CD4-positive, CD25-positive, alpha-beta regulatory T cell (primary cell): Measurements from ENCODE around the gene VAMP3. TPM values are rescaled to one million over a fixed set of nuclear protein-coding genes. Genes with fewer than 3 reads are reported as not detected.

Experiments used
- ATAC-seq, 2 donors: fragments of 150-1000 bp; cut with Tn5 transposase; one replicate each; pipeline ENCODE4 v1.10.0; 2021; ENCODE audit warnings: low read depth in 2 of 2, moderate number of reproducible peaks in 2 of 2, moderate library complexity in 1 of 2
- DNase-seq, 3 donors: peaks; one replicate each; pipeline versions ENCODE4 v3.0.0 to v3.0.0-alpha.2; 2012 to 2022; ENCODE audit warnings: mixed read lengths in 1 of 3
- H3K27ac ChIP-seq: one replicate; pipeline ENCODE4 v1.7.0; 2013; ENCODE audit warnings: mild to moderate bottlenecking, low read length; ENCODE audit not compliant: insufficient read depth, poor library complexity, severe bottlenecking
- H3K27me3 ChIP-seq: one replicate; pipeline ENCODE4 v1.7.0; 2013; ENCODE audit warnings: low read length; ENCODE audit not compliant: control insufficient read depth, insufficient read depth
- H3K36me3 ChIP-seq: one replicate; pipeline ENCODE4 v1.7.0; 2013; ENCODE audit warnings: mild to moderate bottlenecking, low read length, moderate library complexity; ENCODE audit not compliant: control insufficient read depth, insufficient read depth
- H3K4me1 ChIP-seq: 2 replicates; pipeline ENCODE4 v1.7.0; 2013; ENCODE audit warnings: mild to moderate bottlenecking, low read length; ENCODE audit not compliant: insufficient read depth, control insufficient read depth, poor library complexity, severe bottlenecking
- H3K4me3 ChIP-seq: one replicate; pipeline ENCODE4 v1.7.0; 2013; ENCODE audit warnings: low read depth, mild to moderate bottlenecking, low read length, moderate library complexity
- H3K9me3 ChIP-seq, 2 experiments: 1 replicate in 1 of 2; 2 replicates in 1 of 2; pipeline ENCODE4 v1.7.0; 2013; ENCODE audit warnings: low read length in 2 of 2, mild to moderate bottlenecking in 1 of 2, moderate library complexity in 1 of 2; ENCODE audit not compliant: control insufficient read depth in 2 of 2
- H3K27ac Mint-ChIP-seq, 3 donors: one replicate each; pipeline ENCODE4 v1.8.0; 2020 to 2022; ENCODE audit warnings: mild to moderate bottlenecking in 3 of 3, mixed read lengths in 3 of 3, moderate library complexity in 2 of 3
- H3K27me3 Mint-ChIP-seq: one replicate; pipeline ENCODE4 v1.8.0; 2022; ENCODE audit warnings: mild to moderate bottlenecking, mixed read lengths
- H3K36me3 Mint-ChIP-seq: one replicate; pipeline ENCODE4 v1.8.0; 2020; ENCODE audit warnings: mixed read lengths
- H3K4me1 Mint-ChIP-seq, 4 donors: one replicate each; pipeline ENCODE4 v1.8.0; 2020 to 2022; ENCODE audit warnings: mixed read lengths in 4 of 4, mild to moderate bottlenecking in 1 of 4
- H3K4me3 Mint-ChIP-seq, 4 donors: one replicate each; pipeline ENCODE4 v1.8.0; 2020 to 2022; ENCODE audit warnings: mild to moderate bottlenecking in 4 of 4, mixed read lengths in 4 of 4, moderate library complexity in 3 of 4
- H3K9me3 Mint-ChIP-seq, 7 donors: one replicate each; pipeline ENCODE4 v1.8.0; 2020 to 2022; ENCODE audit warnings: mixed read lengths in 7 of 7, mild to moderate bottlenecking in 3 of 7, moderate library complexity in 2 of 7
- polyA plus RNA-seq, 4 donors: library from polyadenylated mRNA; unstranded; fragments of 300-500 nt; fragmentation: Illumina TruSeq; gene quantifications; one replicate each; pipeline ENCODE4 v1.2.3, GENCODE V29; 2021
- total RNA-seq: library from RNA; stranded (reverse); gene quantifications from one replicate; pipeline ENCODE4 v1.2.3, GENCODE V29; 2022

VAMP3 gene
- total and polyA plus RNA-seq, 5 donors from 2014 or later = 44.8 to 66.1 (median 51.0) TPM

GRCh38 chr1:7752512-7753417 lies 18.3 kb upstream of the VAMP3 start:
- H3K27ac ChIP-seq = no peak overlapping the region
- Mint-ChIP-seq H3K4me3 (peak overlapping the region; percentile 17 to 90 (median 78)), H3K27me3 (peaks cover 15% of the 10 kb centered on the region), H3K36me3 (no peaks in the 10 kb centered on the region), H3K4me1 (peaks cover 14 to 43% (median 30%) of the 10 kb centered on the region in 4 donors), H3K9me3 (no peaks in the 10 kb centered on the region), H3K27ac (peak overlapping the region in 2 of 3 donors; percentile 59)
- H3K4me1 ChIP-seq = peaks cover 42% of the 10 kb centered on the region
- no peaks in the 10 kb centered on the region for H3K36me3 ChIP-seq
- no peaks in the 10 kb centered on the region for H3K9me3 ChIP-seq
- H3K4me3 ChIP-seq = peak overlapping the region; percentile 52
- H3K27me3 ChIP-seq = peaks cover 5% of the 10 kb centered on the region
- DNase-seq = peak; percentile 39 to 59 (median 51)
- peak in 1 of 2 donors; percentile 37 for ATAC-seq

DNA sequence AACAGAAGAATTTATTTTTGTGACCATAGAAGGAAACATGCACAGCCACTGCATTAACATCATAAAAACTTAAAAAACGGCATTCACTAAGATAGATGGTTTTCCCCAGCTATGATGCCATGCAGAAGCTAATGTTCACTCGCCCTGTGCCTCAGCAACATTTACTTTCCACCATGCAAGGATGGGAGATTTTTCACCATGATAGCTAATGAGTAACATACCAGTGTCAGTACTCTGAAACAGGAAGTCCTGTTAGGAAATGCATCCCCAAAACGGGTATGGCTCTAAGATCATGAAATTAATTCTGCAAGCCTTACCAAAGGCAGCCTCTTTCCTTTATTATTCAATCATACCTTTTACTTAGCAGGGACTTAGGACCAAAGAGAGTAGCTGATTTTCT lies 17.5 kb upstream of the VAMP3 start:
- peaks cover 33% of the 10 kb centered on the region for H3K4me1 ChIP-seq
- H3K27me3 ChIP-seq = peaks cover 5% of the 10 kb centered on the region
- H3K36me3 ChIP-seq = no peaks in the 10 kb centered on the region
- H3K4me3 Mint-ChIP-seq = no peak overlapping the region
- H3K27me3 Mint-ChIP-seq = peaks cover 15% of the 10 kb centered on the region
- H3K4me1 Mint-ChIP-seq = peaks cover 11 to 38% (median 29%) of the 10 kb centered on the region in 4 donors
- no peak overlapping the region for H3K4me3 ChIP-seq
- H3K27ac Mint-ChIP-seq = no peak overlapping the region
- no peaks in the 10 kb centered on the region for H3K9me3 ChIP-seq
- no peak overlapping the region for H3K27ac ChIP-seq
- DNase-seq (no peak), ATAC-seq (no peak)
- no peaks in the 10 kb centered on the region for H3K36me3 Mint-ChIP-seq
- no peaks in the 10 kb centered on the region for H3K9me3 Mint-ChIP-seq

DNA sequence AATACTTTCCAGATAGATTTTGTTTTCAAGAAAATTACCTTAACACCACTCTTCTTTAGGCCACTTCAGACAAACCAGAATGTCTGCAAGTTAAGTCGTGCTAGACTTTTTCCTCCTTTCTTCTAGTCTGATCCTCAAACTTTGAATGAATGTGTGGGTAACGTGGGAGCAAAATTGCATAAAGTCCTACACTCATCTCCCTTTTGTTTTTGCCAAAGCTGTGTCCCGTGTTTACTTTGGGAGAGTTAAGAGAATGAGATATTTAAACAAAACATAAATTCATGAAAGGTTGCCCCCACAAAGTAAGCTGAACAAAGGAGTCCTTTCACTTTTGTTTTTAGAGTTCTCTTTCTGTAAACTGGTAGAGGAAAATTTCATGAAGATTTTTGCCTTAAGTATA lies 16.9 kb upstream of the VAMP3 start:
- Mint-ChIP-seq H3K27ac (no peak overlapping the region), H3K27me3 (peaks cover 15% of the 10 kb centered on the region), H3K4me3 (no peak overlapping the region)

DNA sequence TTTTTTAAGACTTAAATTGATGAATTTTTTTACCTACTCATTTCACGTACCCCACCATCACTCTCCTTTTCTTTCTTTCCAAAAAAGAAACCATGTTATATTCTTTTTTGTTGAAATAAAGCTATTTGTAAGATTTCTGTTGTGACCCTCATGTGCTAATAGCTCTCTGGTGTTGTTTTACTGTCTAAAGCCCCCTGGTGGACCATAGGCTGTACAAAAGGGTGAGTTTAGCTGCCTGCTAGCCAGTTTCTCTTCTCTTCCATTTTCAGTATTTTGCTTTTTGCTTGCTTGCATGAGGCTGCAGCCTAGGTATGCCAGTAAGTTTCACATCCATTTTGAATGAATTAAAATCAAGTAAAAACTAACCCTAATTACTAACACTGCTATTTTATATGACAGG lies 15.6 kb upstream of the VAMP3 start:
- ATAC-seq (no peak), DNase-seq (peak in 1 of 3 donors; percentile 24)
- Histone ChIP-seq H3K36me3 (no peaks in the 10 kb centered on the region), H3K4me1 (peaks cover 23% of the 10 kb centered on the region), H3K27me3 (peaks cover 5% of the 10 kb centered on the region), H3K9me3 (no peaks in the 10 kb centered on the region), H3K4me3 (no peak overlapping the region), H3K27ac (no peak overlapping the region)
- Mint-ChIP-seq H3K36me3 (no peaks in the 10 kb centered on the region), H3K27me3 (peaks cover 25% of the 10 kb centered on the region), H3K27ac (no peak overlapping the region), H3K4me3 (peak overlapping the region in 1 of 4 donors; percentile 47), H3K9me3 (no peaks in the 10 kb centered on the region), H3K4me1 (peaks cover 11 to 32% (median 24%) of the 10 kb centered on the region in 4 donors)

More for the DNA sequence above, 16.9 kb upstream of the VAMP3 start:
- no peaks in the 10 kb centered on the region for H3K9me3 ChIP-seq
- no peaks in the 10 kb centered on the region for H3K36me3 ChIP-seq
- Mint-ChIP-seq H3K9me3 (no peaks in the 10 kb centered on the region), H3K4me1 (peaks cover 11 to 34% (median 27%) of the 10 kb centered on the region in 4 donors), H3K36me3 (no peaks in the 10 kb centered on the region)
- H3K4me1 ChIP-seq = peaks cover 28% of the 10 kb centered on the region
- ATAC-seq = no peak
- no peak overlapping the region for H3K27ac ChIP-seq
- no peak overlapping the region for H3K4me3 ChIP-seq
- no peak for DNase-seq
- peaks cover 5% of the 10 kb centered on the region for H3K27me3 ChIP-seq

GRCh38 chr1:7760245-7760644 lies 10.9 kb upstream of the VAMP3 start:
- Histone ChIP-seq H3K9me3 (no peaks in the 10 kb centered on the region), H3K27ac (no peak overlapping the region), H3K4me1 (no peaks in the 10 kb centered on the region), H3K27me3 (peaks cover 11% of the 10 kb centered on the region), H3K36me3 (no peaks in the 10 kb centered on the region), H3K4me3 (no peak overlapping the region)
- no peak overlapping the region for H3K27ac Mint-ChIP-seq
- H3K4me1 Mint-ChIP-seq = peaks cover 0 to 5% (median 0%) of the 10 kb centered on the region in 4 donors
- no peaks in the 10 kb centered on the region for H3K9me3 Mint-ChIP-seq
- peaks cover 25% of the 10 kb centered on the region for H3K27me3 Mint-ChIP-seq
- ATAC-seq (no peak), DNase-seq (no peak)
- H3K4me3 Mint-ChIP-seq = no peak overlapping the region
- no peaks in the 10 kb centered on the region for H3K36me3 Mint-ChIP-seq

DNA sequence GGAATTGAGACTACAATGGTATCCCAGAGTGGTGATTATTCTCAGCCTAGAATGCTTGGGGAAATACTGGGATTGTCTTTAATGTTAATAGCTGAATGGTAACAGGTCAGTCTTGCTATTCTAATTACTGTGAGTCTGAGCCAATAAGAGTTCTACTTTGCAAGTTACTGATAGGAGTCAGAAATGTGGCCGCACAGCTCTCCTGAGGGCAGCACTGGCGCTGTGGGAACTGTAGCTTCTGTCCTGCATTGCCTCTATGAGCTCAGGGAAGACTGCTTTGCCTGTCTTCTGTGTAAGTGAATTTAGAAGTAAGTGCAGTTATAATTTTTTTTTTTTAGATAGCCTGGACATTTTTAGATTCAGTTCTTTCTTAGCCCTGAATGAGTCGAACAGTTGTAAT lies 10.0 kb upstream of the VAMP3 start:
- Mint-ChIP-seq H3K4me3 (no peak overlapping the region), H3K36me3 (no peaks in the 10 kb centered on the region), H3K9me3 (no peaks in the 10 kb centered on the region), H3K27ac (no peak overlapping the region), H3K4me1 (peaks cover 0 to 5% (median 0%) of the 10 kb centered on the region in 4 donors), H3K27me3 (peaks cover 24% of the 10 kb centered on the region)
- peaks cover 8% of the 10 kb centered on the region for H3K27me3 ChIP-seq
- no peaks in the 10 kb centered on the region for H3K4me1 ChIP-seq
- H3K9me3 ChIP-seq = no peaks in the 10 kb centered on the region
- DNase-seq (no peak), ATAC-seq (no peak)
- H3K4me3 ChIP-seq = no peak overlapping the region
- H3K27ac ChIP-seq = no peak overlapping the region
- no peaks in the 10 kb centered on the region for H3K36me3 ChIP-seq

- Histone ChIP-seq H3K4me3 (no peak overlapping the region), H3K27ac (no peak overlapping the region), H3K9me3 (no peaks in the 10 kb centered on the region), H3K36me3 (no peaks in the 10 kb centered on the region), H3K27me3 (peaks cover 12% of the 10 kb centered on the region), H3K4me1 (peaks cover 13% of the 10 kb centered on the region)
- peaks cover 6 to 13% (median 8%) of the 10 kb centered on the region in 4 donors for H3K4me1 Mint-ChIP-seq
- peaks cover 2% of the 10 kb centered on the region for H3K36me3 Mint-ChIP-seq
- no peak for ATAC-seq
- H3K27me3 Mint-ChIP-seq = peaks cover 22% of the 10 kb centered on the region
- no peaks in the 10 kb centered on the region for H3K9me3 Mint-ChIP-seq
- DNase-seq = no peak
- no peak overlapping the region for H3K4me3 Mint-ChIP-seq
- H3K27ac Mint-ChIP-seq = no peak overlapping the region
Observed at GRCh38 chr1:7767176-7767575, 3.9 kb upstream of the VAMP3 start.
